G401 (cell line): ENCODE measurements around the gene ARHGEF37. TPM values are rescaled to one million over a fixed set of nuclear protein-coding genes. Genes with fewer than 3 reads are reported as not detected.
"Not testable (repeated sequence)": the region's sequence is repeated elsewhere in the genome, so short reads cannot be mapped to it uniquely, and the experiment has no call there.

Experiments used
- DNase-seq: peaks from one replicate; pipeline ENCODE4 v3.0.0-alpha.2; 2015; ENCODE audit warnings: low spot score
- in situ Hi-C: cut with HindIII; loops from 2 replicates; pipeline ENCODE4 v1.10.0; 2016; ENCODE audit warnings: low sequenced_read_pairs, mixed read lengths
- total RNA-seq: library from RNA; depleted of rRNA; stranded (reverse); fragments of >200 nt; shearing (Covaris generic); gene quantifications from 2 replicates; pipeline ENCODE4 v1.2.3, GENCODE V29; 2014

Gene ARHGEF37
- total RNA-seq, 1 experiment from 2014 or later, result not detected

GRCh38 chr5:149638546-149639241 is 57.4 kb downstream of the ARHGEF37 start:
- in situ Hi-C loops, result loop anchor here (25.0 kb wide), 1 partner anchor 349 kb away; no protein-coding TSS in a partner anchor

GRCh38 chr5:149639737-149640136 is 58.4 kb downstream of the ARHGEF37 start:
- in situ Hi-C loops, result loop anchor here (25.0 kb wide), 1 partner anchor 348 kb away; no protein-coding TSS in a partner anchor
- no peak for DNase-seq

More at GRCh38 chr5:149638546-149639241, 57.4 kb downstream of the ARHGEF37 start:
- no peak for DNase-seq

GRCh38 chr5:149640350-149640999 is 59.2 kb downstream of the ARHGEF37 start:
- in situ Hi-C loops, result loop anchor here (25.0 kb wide), 1 partner anchor 347 kb away; no protein-coding TSS in a partner anchor
- DNase-seq, result no peak

GRCh38 chr5:149641000-149641576 is 59.8 kb downstream of the ARHGEF37 start:
- DNase-seq, result no peak
- in situ Hi-C loops, result loop anchor here (25.0 kb wide), 1 partner anchor 346 kb away; no protein-coding TSS in a partner anchor

GRCh38 chr5:149641600-149641999 is 60.3 kb downstream of the ARHGEF37 start:
- in situ Hi-C loops, result loop anchor here (25.0 kb wide), 1 partner anchor 346 kb away; no protein-coding TSS in a partner anchor
- DNase-seq, result no peak

- DNase-seq, result no peak
- in situ Hi-C loops, result loop anchor here (25.0 kb wide), 1 partner anchor 344 kb away; no protein-coding TSS in a partner anchor
Measured at GRCh38 chr5:149643781-149644180, 62.5 kb downstream of the ARHGEF37 start.

DNA sequence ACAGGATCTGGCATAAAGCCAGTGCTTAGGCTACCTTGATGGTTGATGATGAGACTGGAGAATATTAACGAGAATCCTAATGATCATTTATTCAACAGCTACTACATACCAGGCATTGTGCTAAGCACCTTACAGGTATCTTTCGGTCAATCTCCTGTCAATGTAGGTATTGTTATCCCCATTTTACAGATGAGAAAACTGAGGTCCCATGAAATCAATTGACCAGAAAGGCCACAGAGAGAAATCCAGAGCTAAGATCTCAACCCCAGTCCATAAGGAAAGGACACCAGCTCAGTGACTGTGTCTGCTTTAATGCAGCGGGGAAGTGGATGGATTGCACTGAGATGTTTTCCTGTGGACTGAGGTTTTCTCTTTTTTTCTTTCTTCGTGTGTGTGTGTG is 63.3 kb downstream of the ARHGEF37 start:
- DNase-seq, result no peak
- in situ Hi-C loops, result loop anchor here (25.0 kb wide), 1 partner anchor 343 kb away; no protein-coding TSS in a partner anchor

GRCh38 chr5:149645236-149645635 is 63.9 kb downstream of the ARHGEF37 start:
- in situ Hi-C loops, result loop anchor here (25.0 kb wide), 1 partner anchor 342 kb away; no protein-coding TSS in a partner anchor
- DNase-seq, result no peak

DNA sequence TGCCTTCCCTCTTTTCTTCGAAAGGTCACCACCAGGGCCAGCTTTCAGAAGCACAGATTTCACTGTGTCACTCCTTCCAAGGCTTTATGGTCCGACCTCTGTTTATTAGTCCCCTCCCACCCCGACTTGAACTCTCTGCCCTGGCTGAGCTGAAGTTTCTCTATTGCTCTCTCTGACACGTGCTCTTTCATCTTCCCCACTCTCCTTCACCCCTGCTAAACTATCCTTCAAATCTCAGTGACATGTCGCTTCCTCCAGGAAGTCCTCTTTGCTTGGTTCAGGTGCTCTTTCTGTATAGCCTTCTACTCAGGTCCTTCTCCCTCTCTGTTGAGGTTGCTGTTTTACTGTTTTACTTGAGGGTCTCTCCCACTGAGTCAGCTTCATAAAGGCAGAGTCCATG is 64.4 kb downstream of the ARHGEF37 start:
- DNase-seq, result no peak
- in situ Hi-C loops, result loop anchor here (25.0 kb wide), 1 partner anchor 342 kb away; no protein-coding TSS in a partner anchor

DNA sequence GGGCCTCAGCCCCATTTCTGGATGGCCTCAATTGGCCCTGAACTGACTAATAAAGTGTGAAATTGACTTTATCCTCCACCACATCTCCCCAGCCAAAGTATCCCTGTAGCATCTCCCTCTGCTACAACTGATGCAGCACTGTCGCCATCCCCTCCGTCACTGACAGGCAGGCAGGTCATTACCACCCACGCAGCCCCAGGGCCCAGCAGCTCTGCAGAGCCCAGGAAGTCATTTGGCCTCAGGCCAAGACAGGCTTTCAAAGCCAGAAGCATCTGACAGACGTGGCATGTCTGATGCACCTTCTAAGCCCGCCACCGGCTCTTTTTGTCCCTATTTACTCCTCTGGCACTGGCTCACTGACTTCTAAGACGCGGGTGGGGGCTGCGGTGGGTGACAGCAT is 65.3 kb downstream of the ARHGEF37 start:
- peak; percentile 42 for DNase-seq
- in situ Hi-C loops, result loop anchor here (25.0 kb wide), 1 partner anchor 341 kb away; no protein-coding TSS in a partner anchor

- in situ Hi-C loops, result loop anchor here (25.0 kb wide), 1 partner anchor 340 kb away; no protein-coding TSS in a partner anchor
- no peak for DNase-seq
Measured at GRCh38 chr5:149647334-149647733, 66.0 kb downstream of the ARHGEF37 start.

GRCh38 chr5:149648464-149649393 is 67.4 kb downstream of the ARHGEF37 start:
- in situ Hi-C loops, result loop anchor here (25.0 kb wide), 1 partner anchor 339 kb away; no protein-coding TSS in a partner anchor
- DNase-seq, result not testable (repeated sequence)

DNA sequence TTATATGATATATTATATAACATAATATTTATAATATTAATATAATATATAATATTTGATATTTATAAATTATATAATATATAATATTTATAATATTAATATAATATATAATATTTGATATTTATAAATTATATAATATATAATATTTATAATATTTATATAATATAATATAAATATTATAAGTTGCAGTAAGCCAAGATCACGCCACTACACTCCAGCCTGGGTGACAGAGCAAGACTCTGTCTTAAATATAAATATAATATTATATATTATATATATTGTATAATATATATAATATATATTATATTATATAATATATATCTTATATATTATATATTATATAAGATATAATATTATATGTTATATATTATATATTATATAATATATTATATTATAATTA is 68.4 kb downstream of the ARHGEF37 start:
- in situ Hi-C loops, result loop anchor here (25.0 kb wide), 1 partner anchor 338 kb away; no protein-coding TSS in a partner anchor

DNA sequence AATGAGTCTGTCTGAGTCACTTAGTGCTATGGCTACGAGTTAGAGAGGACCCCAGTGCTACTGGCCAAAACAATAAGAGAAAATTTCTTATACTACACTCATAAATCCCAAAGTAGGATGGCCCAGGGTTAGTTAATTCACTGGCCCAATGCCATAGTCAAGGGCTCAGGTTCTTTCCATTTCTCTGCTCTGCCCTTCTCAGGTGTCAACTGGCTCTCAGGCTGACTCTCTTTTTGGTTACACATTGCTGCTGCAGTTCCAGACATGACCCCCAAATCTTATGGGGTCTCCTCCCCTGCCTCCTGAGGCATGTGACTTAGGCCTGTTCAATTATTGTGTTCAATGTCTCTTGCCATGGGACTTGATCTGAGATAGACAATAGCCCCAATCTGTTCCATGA is 70.4 kb downstream of the ARHGEF37 start:
- in situ Hi-C loops, result no loop called here

More for the DNA sequence above, 68.4 kb downstream of the ARHGEF37 start:
- not testable (repeated sequence) for DNase-seq

DNA sequence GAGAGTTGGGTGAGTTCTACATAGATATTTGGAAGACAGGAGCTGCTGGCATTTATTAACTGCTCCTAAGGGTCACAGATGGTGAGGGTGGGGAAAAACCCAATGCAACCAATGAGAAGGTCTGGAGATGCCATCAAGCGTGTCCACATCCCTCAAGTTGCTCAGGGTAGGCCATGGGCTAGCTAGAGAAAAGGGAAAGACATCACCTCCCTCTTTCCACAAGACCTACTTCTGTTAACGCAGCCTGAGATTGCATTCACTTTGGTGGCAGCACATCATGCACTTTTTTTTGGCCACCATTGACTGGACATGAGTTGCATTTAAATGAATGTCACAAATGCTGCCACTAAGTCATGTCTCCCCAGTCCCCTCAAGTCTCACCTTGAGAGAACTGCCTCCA is 71.4 kb downstream of the ARHGEF37 start:
- in situ Hi-C loops, result no loop called here
- no peak for DNase-seq

More for the DNA sequence above, 70.4 kb downstream of the ARHGEF37 start:
- no peak for DNase-seq

- in situ Hi-C loops, result no loop called here
Measured at GRCh38 chr5:149654231-149654630, 72.9 kb downstream of the ARHGEF37 start.

DNA sequence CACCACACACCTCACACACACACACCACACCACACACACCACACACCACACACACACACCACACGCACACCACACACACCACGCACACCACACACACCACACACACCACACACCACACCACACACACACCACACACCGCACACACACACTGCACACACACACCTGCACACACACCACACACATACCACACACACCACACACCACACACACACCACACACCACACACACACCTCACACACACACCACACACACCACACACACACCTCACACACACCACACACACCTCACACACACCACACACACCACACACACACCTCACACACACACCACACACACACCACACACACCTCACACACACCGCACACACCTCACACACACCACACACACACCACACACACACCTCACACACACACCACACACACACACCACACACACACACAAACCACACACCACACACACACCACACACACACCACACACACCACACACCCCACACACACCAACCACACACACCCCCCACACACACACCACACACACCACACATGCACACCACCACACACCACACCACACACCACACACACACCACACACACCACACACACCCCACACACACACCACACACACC is 73.7 kb downstream of the ARHGEF37 start:
- no peak for DNase-seq
- in situ Hi-C loops, result no loop called here

More at GRCh38 chr5:149654231-149654630, 72.9 kb downstream of the ARHGEF37 start:
- no peak for DNase-seq
